ENCODE data around the gene JARID2. TPM values are rescaled to one million over a fixed set of nuclear protein-coding genes. Genes with fewer than 3 reads are reported as not detected.

Gene JARID2
- total and polyA plus RNA-seq, 2 of the 4 experiments (the other 2 are of a cell fraction): 9.6 to 12.9 TPM

DNA sequence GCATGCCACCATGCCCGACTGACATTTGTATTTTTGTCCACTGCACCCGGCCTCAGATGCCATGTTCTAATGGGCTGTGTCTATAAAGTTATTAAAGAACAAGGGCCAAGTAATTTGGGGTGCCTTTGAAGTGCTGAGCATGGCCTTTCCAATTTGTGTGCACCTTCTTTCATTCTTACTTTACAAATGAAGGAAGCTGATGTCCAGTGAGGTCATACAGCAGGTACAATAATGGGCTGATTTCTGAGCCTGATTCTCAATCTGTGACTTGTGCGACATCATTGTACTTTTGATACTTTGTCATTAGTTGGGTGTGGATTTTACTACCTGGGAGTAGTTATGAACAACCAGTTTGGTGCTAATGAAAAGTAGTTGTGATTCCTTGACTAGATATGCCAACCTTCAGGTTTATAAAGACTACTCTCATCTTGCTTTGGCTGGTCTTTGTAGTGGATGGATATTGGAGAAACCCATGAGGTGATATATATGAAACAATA lies 94.3 kb downstream of the JARID2 start:
- no peak overlapping the region for H2AK9ac ChIP-seq (replicated peaks; ENCODE audit: low read depth, low read length, poor library complexity)
- H3K27me3 ChIP-seq (ENCODE audit: control insufficient read depth, insufficient read depth, low read length): no peaks in the 10 kb centered on the region
- no peak overlapping the region for H3K4ac ChIP-seq (ENCODE audit: low read depth, low read length)
- TF ChIP-seq RFX5 (IDR thresholded peaks at IDR 0.05; ENCODE audit: low read depth, low read length): no peak
- TF ChIP-seq CEBPB (IDR thresholded peaks at IDR 0.05; ENCODE audit: low read depth, low read length): no peak
- no peak for TF ChIP-seq RCOR1 (IDR thresholded peaks at IDR 0.05; ENCODE audit: insufficient replicate concordance, low read length)
- no peak for TF ChIP-seq ELK1 (IDR thresholded peaks at IDR 0.05; ENCODE audit: borderline replicate concordance, low read depth, low read length)
- no peak for TF ChIP-seq MAZ (IDR thresholded peaks at IDR 0.05; ENCODE audit: borderline replicate concordance, low read depth, low read length)
- no peak for TF ChIP-seq SMC3 (IDR thresholded peaks at IDR 0.05; ENCODE audit: low read depth, low read length)
- TF ChIP-seq, protein P1, sequence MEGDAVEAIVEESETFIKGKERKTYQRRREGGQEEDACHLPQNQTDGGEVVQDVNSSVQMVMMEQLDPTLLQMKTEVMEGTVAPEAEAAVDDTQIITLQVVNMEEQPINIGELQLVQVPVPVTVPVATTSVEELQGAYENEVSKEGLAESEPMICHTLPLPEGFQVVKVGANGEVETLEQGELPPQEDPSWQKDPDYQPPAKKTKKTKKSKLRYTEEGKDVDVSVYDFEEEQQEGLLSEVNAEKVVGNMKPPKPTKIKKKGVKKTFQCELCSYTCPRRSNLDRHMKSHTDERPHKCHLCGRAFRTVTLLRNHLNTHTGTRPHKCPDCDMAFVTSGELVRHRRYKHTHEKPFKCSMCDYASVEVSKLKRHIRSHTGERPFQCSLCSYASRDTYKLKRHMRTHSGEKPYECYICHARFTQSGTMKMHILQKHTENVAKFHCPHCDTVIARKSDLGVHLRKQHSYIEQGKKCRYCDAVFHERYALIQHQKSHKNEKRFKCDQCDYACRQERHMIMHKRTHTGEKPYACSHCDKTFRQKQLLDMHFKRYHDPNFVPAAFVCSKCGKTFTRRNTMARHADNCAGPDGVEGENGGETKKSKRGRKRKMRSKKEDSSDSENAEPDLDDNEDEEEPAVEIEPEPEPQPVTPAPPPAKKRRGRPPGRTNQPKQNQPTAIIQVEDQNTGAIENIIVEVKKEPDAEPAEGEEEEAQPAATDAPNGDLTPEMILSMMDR (conservative IDR thresholded peaks at IDR 0.05; ENCODE audit: low read depth, low read length): no peak
- in situ Hi-C loops (cut with MboI; ENCODE audit: low sequenced_read_pairs): no loop called here
- peaks cover 35 to 78% of the 10 kb centered on the region in 2 experiments for H3K79me1 ChIP-seq (ENCODE audit: low read depth in 1 of 2, low read length in 2 of 2)
- WGBS, 2 experiments (ENCODE audit: extremely low coverage in 2 of 2, insufficient read length in 1 of 2): no CpG with 5 or more reads among the region's 3 CpGs
- no peak overlapping the region for H2AK5ac ChIP-seq (ENCODE audit: low read depth, low read length)
- H4K8ac ChIP-seq (ENCODE audit: low read depth in 2 of 2, low read length in 2 of 2): no peak overlapping the region
- no peak overlapping the region for H3K23ac ChIP-seq (ENCODE audit: low read depth, low read length)
- H3K4me2 ChIP-seq (ENCODE audit: low read depth, low read length): no peak overlapping the region
- DNase-seq (no peak), ATAC-seq (ENCODE audit: low read depth) (no peak)
- peaks cover 80% of the 10 kb centered on the region for H4K20me1 ChIP-seq (ENCODE audit: insufficient read depth, low read length)
- H3K4me1 ChIP-seq (ENCODE audit: control insufficient read depth, insufficient read depth, low read length): peaks cover 11% of the 10 kb centered on the region
- no peak overlapping the region for H3K27ac ChIP-seq (ENCODE audit: insufficient read depth, low read length)
- no peak overlapping the region for H2BK120ac ChIP-seq (ENCODE audit: low read depth, low read length)
- H3K9me3 ChIP-seq (ENCODE audit: control insufficient read depth, insufficient read depth, low read length): no peaks in the 10 kb centered on the region
- H2BK20ac ChIP-seq (ENCODE audit: low read depth, low read length): no peak overlapping the region
- H3K4me3 ChIP-seq (ENCODE audit: insufficient read depth, low read depth, low read length): no peak overlapping the region
- dilution Hi-C loops (cut with HindIII; ENCODE audit: low sequenced_read_pairs, unreplicated experiment): no loop called here
- H2AFZ ChIP-seq (replicated peaks; ENCODE audit: low read length, poor library complexity): no peak overlapping the region
- ChIA-PET POLR2A (ENCODE audit: unreplicated experiment) (no interaction called here), CTCF (no interaction called here)
- H3K18ac ChIP-seq (ENCODE audit: low read depth, low read length): no peak overlapping the region
- no peak overlapping the region for H4K5ac ChIP-seq (ENCODE audit: low read depth, low read length)
- no peak overlapping the region for H3K56ac ChIP-seq (ENCODE audit: extremely low read depth, insufficient read depth, low read length)
- no TSS peak for BruUV-seq (replicated peaks)
- H3K9me1 ChIP-seq (ENCODE audit: insufficient read depth, low read length): peaks cover 16% of the 10 kb centered on the region
- no peak overlapping the region for H2BK15ac ChIP-seq (ENCODE audit: low read depth, low read length)
- no peak overlapping the region for H2BK5ac ChIP-seq (ENCODE audit: low read depth, low read length, poor library complexity, severe bottlenecking)
- no peaks in the 10 kb centered on the region for H3K36me3 ChIP-seq (ENCODE audit: control insufficient read depth, insufficient read depth, low read length)
- H3K9ac ChIP-seq (ENCODE audit: low read depth, low read length): no peak overlapping the region
- H4K91ac ChIP-seq (ENCODE audit: insufficient read depth, low read depth, low read length): no peak overlapping the region
- intact Hi-C loops (cut with micrococcal nuclease): no loop called here
- no peak overlapping the region for H3K14ac ChIP-seq (replicated peaks; ENCODE audit: low read depth, low read length)
